ENCODE results near the gene PIR.

Gene PIR

GRCh38 chrX:15336023-15336413 is 157.1 kb downstream of the PIR start:
- no peak for FAIRE-seq

GRCh38 chrX:15335135-15336022 is 157.8 kb downstream of the PIR start, which contains the start of gene PIGA:
Gene PIGA (minus strand): TSS chrX:15335523. CDS start chrX:15331930, 3,593 bp downstream.
- FAIRE-seq, result peak; percentile 88

Measured in A204.1 (cell line).